Measurements from ENCODE around the gene RYR3. TPM values are rescaled to one million over a fixed set of nuclear protein-coding genes. Genes with fewer than 3 reads are reported as not detected.

Gene RYR3
- total and polyA plus RNA-seq, 2 of the 13 experiments (the other 11 are each of a cell fraction or from before 2014, with no cell fraction given), result not detected

DNA sequence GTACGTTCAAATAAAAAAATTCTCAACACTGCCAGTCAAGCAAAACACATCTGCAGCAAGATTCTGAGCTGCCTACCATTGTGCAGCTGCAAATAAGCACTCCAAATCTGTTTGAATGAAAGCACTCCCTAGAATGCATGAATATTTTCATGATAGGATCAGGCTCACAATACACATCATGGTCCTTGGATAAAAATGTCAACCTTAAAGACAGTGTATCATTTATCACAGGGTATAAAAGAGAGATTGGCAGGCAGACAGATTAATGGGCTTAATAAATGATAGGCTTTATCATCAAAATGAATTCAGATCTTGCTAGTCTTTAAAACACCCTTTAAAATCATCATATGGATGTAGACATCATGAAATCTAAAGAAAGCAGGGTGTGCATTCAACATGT lies 9.2 kb downstream of the RYR3 start (continued):
- TF ChIP-seq, protein P1, sequence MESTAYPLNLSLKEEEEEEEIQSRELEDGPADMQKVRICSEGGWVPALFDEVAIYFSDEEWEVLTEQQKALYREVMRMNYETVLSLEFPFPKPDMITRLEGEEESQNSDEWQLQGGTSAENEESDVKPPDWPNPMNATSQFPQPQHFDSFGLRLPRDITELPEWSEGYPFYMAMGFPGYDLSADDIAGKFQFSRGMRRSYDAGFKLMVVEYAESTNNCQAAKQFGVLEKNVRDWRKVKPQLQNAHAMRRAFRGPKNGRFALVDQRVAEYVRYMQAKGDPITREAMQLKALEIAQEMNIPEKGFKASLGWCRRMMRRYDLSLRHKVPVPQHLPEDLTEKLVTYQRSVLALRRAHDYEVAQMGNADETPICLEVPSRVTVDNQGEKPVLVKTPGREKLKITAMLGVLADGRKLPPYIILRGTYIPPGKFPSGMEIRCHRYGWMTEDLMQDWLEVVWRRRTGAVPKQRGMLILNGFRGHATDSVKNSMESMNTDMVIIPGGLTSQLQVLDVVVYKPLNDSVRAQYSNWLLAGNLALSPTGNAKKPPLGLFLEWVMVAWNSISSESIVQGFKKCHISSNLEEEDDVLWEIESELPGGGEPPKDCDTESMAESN (CRISPR knock-in tag; conservative IDR thresholded peaks at IDR 0.05), result no peak
- TF ChIP-seq ARNT (IDR thresholded peaks at IDR 0.05), result no peak
- TF ChIP-seq, protein P2, sequence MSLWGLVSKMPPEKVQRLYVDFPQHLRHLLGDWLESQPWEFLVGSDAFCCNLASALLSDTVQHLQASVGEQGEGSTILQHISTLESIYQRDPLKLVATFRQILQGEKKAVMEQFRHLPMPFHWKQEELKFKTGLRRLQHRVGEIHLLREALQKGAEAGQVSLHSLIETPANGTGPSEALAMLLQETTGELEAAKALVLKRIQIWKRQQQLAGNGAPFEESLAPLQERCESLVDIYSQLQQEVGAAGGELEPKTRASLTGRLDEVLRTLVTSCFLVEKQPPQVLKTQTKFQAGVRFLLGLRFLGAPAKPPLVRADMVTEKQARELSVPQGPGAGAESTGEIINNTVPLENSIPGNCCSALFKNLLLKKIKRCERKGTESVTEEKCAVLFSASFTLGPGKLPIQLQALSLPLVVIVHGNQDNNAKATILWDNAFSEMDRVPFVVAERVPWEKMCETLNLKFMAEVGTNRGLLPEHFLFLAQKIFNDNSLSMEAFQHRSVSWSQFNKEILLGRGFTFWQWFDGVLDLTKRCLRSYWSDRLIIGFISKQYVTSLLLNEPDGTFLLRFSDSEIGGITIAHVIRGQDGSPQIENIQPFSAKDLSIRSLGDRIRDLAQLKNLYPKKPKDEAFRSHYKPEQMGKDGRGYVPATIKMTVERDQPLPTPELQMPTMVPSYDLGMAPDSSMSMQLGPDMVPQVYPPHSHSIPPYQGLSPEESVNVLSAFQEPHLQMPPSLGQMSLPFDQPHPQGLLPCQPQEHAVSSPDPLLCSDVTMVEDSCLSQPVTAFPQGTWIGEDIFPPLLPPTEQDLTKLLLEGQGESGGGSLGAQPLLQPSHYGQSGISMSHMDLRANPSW (CRISPR knock-in tag; IDR thresholded peaks at IDR 0.05; ENCODE audit: borderline replicate concordance), result no peak

DNA sequence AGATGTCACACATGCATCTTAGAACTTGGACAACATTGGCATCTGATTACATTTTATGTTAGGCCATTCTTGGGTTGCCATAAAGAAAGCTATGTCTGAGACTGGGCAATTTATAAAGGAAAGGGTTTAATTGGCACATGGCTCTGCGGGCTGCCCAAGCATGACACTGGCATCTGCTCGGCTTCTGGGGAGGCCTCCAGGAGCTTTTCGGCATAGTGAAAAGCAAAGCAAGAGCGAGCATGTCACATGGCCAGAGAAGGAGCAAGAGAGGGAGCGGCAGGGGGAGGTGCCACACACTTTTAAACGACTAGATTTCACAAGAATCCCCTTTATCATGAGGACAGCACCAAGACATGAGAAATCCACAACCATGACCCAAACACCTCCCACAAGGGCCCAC lies 11.3 kb downstream of the RYR3 start:
- ChIA-PET CTCF (ENCODE audit: low intra/inter-chr PET ratio, low total read pairs) (no interaction called here), POLR2A (no interaction called here)
- FAIRE-seq (no peak), DNase-seq (ENCODE audit: low spot score) (no peak), ATAC-seq (no peak)
- intact Hi-C loops (cut with micrococcal nuclease; ENCODE audit: unreplicated experiment), result no loop called here
- H3K4me1 ChIP-seq (ENCODE audit: insufficient read depth, low read length), result no peaks in the 10 kb centered on the region
- no peak overlapping the region for H2AFZ ChIP-seq (ENCODE audit: low read length)
- H3K4me2 ChIP-seq (ENCODE audit: low read depth, low read length), result no peak overlapping the region
- H3K4me3 ChIP-seq (replicated peaks in 1 of 3; ENCODE audit: insufficient read depth in 1 of 3, low read depth in 2 of 3, low read length in 3 of 3), result no peak overlapping the region
- 0% methylated on average over 6 of the region's 6 CpGs for WGBS (ENCODE audit: low lambda C conversion rate)
- no peaks in the 10 kb centered on the region for H3K9me3 ChIP-seq (ENCODE audit: low read length)
- no peak overlapping the region for H3K27ac ChIP-seq (ENCODE audit: extremely low read length, insufficient read depth, low read length)
- no peak overlapping the region for H3K9ac ChIP-seq (ENCODE audit: insufficient read depth, low read depth, low read length)
- H3K36me3 ChIP-seq (replicated peaks in 1 of 2; ENCODE audit: control insufficient read depth in 1 of 2, insufficient read depth in 2 of 2, low read length in 2 of 2), result no peaks in the 10 kb centered on the region
- H3K79me2 ChIP-seq (ENCODE audit: insufficient read depth, low read length), result no peaks in the 10 kb centered on the region
- in situ Hi-C loops (cut with HindIII; ENCODE audit: extremely low pct_ligation_motif_present, low pct_unique_long_range_greater_than_20kb), result no loop called here
- 0 out of 5 replicates have a peak, but pooled peaks cover 0 to under 1% of the 10 kb centered on the region in 2 experiments for H3K27me3 ChIP-seq (ENCODE audit: control insufficient read depth in 1 of 2, insufficient read depth in 2 of 2, low read length in 2 of 2)
- BruUV-seq (replicated peaks), result no TSS peak
- TF ChIP-seq TCF12 (IDR thresholded peaks at IDR 0.05) (no peak), TCF12 (CRISPR knock-in tag; IDR thresholded peaks at IDR 0.05) (no peak), ZSCAN29 (CRISPR knock-in tag; conservative IDR thresholded peaks at IDR 0.05) (no peak), MTF1 (CRISPR knock-in tag; IDR thresholded peaks at IDR 0.05) (no peak), ZNF101 (CRISPR knock-in tag; IDR thresholded peaks at IDR 0.05; ENCODE audit: borderline replicate concordance, low read depth) (no peak), FIP1L1 (IDR thresholded peaks at IDR 0.05; ENCODE audit: borderline replicate concordance, insufficient read depth, low read depth, low read length) (no peak)
- no peaks in the 10 kb centered on the region for H4K20me1 ChIP-seq (ENCODE audit: insufficient read depth, low read length)

All from HepG2 (cell line).